Cardiac fibroblast (primary cell): ENCODE results near the gene CLRN1.
A peak's percentile ranks its signal among the peaks of the same experiment; 100 is the strongest.

Experiments used
- DNase-seq, 2 donors: peaks; one replicate each; pipeline versions ENCODE4 v3.0.0 to v3.0.0-alpha.2; 2010; ENCODE audit warnings: low read depth in 2 of 2
- H3K4me3 ChIP-seq, 2 donors: replicated peaks in 1 of 2; 1 replicate in 1 of 2; 2 replicates in 1 of 2; pipeline ENCODE4 v1.5.1; 2011; ENCODE audit warnings: low read depth in 2 of 2, low read length in 2 of 2, mild to moderate bottlenecking in 2 of 2, moderate library complexity in 1 of 2
- TF ChIP-seq, protein P1 (sequence below): IDR thresholded peaks from one replicate; pipeline ENCODE4 v1.5.1; 2011; ENCODE audit warnings: low read depth, mild to moderate bottlenecking, low read length, inconsistent platforms

CLRN1 gene

DNA sequence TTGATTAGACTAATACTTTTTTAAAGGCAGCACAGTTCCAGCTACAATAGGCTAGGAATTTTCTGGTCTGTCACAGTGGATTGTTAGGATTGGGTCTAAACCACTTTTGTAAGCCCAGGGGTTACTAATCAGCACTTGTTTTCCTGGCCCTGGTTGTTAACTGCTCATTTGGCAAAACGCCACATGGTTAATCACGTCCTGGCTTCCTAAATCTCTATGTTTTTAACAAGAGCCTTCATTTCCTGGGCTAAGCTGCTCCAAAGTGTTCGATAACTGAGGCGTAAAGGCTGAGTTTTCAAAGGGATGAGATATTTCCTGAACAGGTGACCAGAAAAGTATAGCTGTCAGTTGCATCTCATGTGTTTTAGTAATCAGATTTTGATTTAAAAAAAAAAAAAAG, 38.9 kb upstream of the CLRN1 start:
- H3K4me3 ChIP-seq: no peak overlapping the region
- DNase-seq: peak; percentile 54
- TF ChIP-seq, protein P1, sequence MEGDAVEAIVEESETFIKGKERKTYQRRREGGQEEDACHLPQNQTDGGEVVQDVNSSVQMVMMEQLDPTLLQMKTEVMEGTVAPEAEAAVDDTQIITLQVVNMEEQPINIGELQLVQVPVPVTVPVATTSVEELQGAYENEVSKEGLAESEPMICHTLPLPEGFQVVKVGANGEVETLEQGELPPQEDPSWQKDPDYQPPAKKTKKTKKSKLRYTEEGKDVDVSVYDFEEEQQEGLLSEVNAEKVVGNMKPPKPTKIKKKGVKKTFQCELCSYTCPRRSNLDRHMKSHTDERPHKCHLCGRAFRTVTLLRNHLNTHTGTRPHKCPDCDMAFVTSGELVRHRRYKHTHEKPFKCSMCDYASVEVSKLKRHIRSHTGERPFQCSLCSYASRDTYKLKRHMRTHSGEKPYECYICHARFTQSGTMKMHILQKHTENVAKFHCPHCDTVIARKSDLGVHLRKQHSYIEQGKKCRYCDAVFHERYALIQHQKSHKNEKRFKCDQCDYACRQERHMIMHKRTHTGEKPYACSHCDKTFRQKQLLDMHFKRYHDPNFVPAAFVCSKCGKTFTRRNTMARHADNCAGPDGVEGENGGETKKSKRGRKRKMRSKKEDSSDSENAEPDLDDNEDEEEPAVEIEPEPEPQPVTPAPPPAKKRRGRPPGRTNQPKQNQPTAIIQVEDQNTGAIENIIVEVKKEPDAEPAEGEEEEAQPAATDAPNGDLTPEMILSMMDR: no peak

DNA sequence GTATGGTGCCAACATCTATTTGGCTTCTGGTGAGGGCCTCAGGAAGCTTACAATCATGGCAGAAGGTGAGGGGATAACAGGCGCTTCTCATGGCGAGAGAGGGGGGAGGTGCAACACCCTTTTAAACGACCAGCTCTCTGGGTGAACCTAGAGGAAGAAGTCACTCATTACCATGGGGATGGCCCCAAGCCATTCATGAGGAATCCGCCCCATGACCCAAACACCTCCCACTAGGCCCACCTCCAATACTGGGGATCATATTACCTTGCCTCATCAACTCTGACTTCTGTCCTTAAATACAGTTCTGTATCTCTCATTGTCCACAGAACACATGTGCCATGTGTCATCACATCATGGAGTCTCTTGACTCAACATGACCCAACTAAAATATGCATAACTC, 37.5 kb upstream of the CLRN1 start:
- TF ChIP-seq, protein P1: no peak
- no peak for DNase-seq
- no peak overlapping the region for H3K4me3 ChIP-seq

DNA sequence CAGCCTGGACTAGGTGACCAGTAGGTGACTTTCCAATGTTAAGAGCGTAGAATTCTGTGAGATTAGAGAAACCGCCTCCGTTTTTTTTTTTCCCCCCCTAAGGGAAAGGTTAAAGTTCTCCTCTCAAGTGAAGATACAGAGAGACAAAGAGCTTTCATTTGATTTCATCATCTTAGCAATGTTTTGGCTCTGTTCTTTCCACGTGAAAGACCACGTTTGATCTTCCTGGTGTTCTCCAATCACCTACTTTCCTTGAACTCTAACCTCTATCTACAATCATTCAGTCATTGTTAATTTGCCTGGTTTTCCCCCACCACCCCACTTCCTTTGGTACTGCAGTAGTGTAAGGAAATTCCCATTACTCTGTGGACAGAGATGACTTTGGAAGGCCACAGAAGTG, 36.9 kb upstream of the CLRN1 start:
- no peak for DNase-seq
- H3K4me3 ChIP-seq: no peak overlapping the region
- TF ChIP-seq, protein P1: no peak

DNA sequence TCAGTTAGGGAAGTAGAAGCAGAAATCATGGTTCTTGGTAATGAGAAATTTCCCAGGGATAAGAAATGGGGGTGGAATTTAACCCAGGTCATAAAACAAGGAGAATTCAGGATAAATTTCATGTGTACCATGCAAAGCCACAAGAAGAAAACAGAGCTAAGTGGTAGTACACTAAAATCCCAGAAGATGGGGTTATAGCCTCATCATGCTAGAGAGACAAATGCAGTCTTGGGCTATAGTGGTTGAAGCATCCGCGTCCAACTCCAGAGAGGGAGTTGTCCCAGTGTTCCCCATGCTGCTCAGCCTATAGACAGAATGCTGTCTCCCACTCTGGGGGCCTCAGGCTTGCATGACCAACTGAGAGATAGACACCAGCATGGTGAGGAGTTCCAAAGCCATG, 36.2 kb upstream of the CLRN1 start:
- TF ChIP-seq, protein P1: peak; percentile 72
- H3K4me3 ChIP-seq: no peak overlapping the region
- peak; percentile 73 to 81 for DNase-seq

DNA sequence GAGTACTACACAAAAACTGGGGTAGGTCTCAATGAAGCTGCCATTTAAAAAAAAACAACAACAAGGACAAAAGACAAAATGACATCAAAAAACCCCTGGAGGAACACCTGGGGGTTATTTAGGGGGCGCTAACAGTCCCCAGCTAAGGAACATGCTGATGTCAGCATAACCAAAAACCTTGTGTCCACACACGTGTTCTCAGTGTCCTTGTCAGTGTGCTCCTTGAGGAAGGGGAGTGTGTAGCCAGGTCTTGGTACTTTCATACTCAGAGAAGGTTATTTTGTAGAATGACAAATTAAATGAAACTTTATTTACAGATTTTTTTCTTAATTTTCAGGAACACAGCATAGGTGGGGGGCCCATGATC, 31.2 kb upstream of the CLRN1 start:
- TF ChIP-seq, protein P1: no peak
- DNase-seq: no peak
- no peak overlapping the region for H3K4me3 ChIP-seq

DNA sequence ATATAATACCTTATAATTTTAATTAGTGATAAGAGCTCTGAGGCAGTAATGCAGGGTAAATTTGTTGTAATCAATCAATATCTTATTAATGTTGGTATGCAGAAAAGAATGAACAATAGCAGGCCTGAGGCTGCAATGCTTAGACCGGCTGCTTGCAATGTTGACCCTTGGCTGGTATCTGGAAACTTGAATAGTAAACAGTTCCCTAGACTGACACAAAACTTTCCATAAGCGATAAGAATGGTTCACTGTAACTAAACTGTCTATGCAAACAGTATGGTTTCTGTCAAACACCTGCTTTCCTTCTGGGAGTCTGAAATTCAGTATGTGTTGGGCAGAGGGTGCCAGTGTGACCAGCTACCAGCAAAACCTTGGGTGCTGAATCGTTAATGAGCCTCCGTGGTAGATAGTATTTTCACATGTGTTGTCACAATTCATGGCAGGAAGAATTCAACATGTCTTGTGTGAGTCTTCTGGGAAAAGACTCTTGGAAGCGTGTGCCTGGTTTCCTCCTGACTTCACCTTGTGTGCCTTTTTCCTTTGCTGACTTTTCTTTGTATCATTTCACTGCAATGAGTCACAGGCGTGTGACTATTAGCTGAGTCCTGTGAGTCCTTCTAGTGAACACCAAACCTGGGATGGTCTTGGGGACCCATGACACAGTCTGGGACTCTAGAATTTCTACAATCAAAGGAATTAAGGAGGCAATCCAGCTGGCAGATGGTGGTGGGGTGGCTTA, 30.7 kb upstream of the CLRN1 start:
- TF ChIP-seq, protein P1: no peak
- no peak overlapping the region for H3K4me3 ChIP-seq
- DNase-seq: peak in 1 of 2 donors; percentile 64
